Measurements from ENCODE around the gene SPEM2. TPM values are rescaled to one million over a fixed set of nuclear protein-coding genes. Genes with fewer than 3 reads are reported as not detected.

The SPEM2 gene
- total RNA-seq, 1 donor from 2014 or later, result not detected

DNA sequence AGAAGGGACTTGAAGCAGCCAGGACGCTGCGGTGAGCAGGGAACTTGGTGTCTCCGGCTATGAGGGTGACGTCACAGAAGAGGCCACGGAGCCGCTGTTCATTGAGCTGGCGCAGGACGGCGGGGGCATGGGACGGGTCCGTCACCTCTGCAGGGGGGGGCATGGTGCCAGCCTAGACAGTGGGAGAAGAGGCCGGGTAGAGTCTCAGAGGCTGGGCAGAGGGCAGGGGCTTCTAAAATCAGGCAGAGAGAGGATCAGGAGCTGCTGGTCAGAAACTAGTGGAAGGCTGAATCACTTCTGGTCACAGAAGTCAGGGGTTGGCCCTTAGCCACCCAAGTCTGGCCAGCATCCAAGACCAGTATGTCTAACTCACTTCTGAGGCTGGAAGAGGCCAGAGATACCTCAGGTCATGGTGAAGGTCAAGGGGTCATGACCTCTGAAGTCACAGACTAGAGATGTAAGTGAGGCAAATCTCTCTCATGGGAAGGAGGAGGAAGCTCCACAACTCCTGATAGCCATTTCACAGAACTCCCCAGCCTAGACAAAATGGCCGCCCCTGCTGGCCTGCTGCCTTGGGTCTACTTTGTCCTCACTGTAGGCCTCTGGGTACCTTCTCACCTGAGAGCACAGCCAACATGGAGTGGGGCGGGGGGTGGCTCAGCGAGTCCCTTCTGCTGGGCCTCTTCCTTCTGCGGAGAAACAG lies 41.4 kb downstream of the SPEM2 start:
- Histone ChIP-seq H3K36me3 (no peaks in the 10 kb centered on the region), H3K27ac (no peak overlapping the region), H3K4me1 (peaks cover under 1% of the 10 kb centered on the region), H3K9ac (no peak overlapping the region), H2AFZ (replicated peaks) (no peak overlapping the region), H3K9me3 (ENCODE audit: low read depth) (no peaks in the 10 kb centered on the region), H3K79me2 (ENCODE audit: low read depth) (peaks cover 5% of the 10 kb centered on the region), H4K20me1 (ENCODE audit: low read depth) (peaks cover 22% of the 10 kb centered on the region), H3K4me2 (no peak overlapping the region), H3K27me3 (no peaks in the 10 kb centered on the region), H3F3A (ENCODE audit: low read depth) (no peaks in the 10 kb centered on the region), H3K4me3 (no peak overlapping the region)
- no peak for DNase-seq (ENCODE audit: low spot score)
- H3K36me3 Mint-ChIP-seq, result peaks cover 6% of the 10 kb centered on the region
- H3K27ac Mint-ChIP-seq, result peak overlapping the region; percentile 46
- no peaks in the 10 kb centered on the region for H3K9me3 Mint-ChIP-seq
- no peak overlapping the region for H3K4me3 Mint-ChIP-seq
- no peak for TF ChIP-seq EZH2phosphoT487 (IDR thresholded peaks at IDR 0.05)
- TF ChIP-seq, protein P1, sequence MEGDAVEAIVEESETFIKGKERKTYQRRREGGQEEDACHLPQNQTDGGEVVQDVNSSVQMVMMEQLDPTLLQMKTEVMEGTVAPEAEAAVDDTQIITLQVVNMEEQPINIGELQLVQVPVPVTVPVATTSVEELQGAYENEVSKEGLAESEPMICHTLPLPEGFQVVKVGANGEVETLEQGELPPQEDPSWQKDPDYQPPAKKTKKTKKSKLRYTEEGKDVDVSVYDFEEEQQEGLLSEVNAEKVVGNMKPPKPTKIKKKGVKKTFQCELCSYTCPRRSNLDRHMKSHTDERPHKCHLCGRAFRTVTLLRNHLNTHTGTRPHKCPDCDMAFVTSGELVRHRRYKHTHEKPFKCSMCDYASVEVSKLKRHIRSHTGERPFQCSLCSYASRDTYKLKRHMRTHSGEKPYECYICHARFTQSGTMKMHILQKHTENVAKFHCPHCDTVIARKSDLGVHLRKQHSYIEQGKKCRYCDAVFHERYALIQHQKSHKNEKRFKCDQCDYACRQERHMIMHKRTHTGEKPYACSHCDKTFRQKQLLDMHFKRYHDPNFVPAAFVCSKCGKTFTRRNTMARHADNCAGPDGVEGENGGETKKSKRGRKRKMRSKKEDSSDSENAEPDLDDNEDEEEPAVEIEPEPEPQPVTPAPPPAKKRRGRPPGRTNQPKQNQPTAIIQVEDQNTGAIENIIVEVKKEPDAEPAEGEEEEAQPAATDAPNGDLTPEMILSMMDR (IDR thresholded peaks at IDR 0.05), result no peak
- no peak for TF ChIP-seq EZH2 (IDR thresholded peaks at IDR 0.05)
- peaks cover 25% of the 10 kb centered on the region for H3K4me1 Mint-ChIP-seq
- peaks cover 8% of the 10 kb centered on the region for H3K27me3 Mint-ChIP-seq (ENCODE audit: insufficient read depth, low read depth)

DNA sequence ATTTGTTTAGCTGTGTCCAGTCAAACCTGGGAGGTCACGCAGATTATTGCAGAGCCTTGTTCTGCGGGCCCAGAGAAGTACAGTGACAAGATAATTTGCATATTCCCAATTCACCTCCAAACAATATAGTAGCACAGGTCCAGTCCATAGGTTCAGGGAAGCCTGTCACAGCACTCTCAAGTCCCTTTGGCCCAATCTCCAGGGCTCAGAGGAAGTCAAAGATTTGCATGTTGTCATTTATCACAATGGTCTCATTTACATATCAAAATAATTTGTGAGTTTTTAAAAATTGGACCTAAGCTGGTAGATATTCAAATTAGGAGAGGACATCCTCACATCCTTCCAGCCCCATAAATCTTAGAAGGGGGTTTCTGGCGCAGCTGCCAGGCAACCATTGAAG lies 42.1 kb downstream of the SPEM2 start:
- peaks cover 8% of the 10 kb centered on the region for H3K27me3 Mint-ChIP-seq (ENCODE audit: insufficient read depth, low read depth)
- H3K36me3 Mint-ChIP-seq, result peaks cover 6% of the 10 kb centered on the region
- Histone ChIP-seq H3K27ac (no peak overlapping the region), H3K9me3 (ENCODE audit: low read depth) (no peaks in the 10 kb centered on the region), H3K79me2 (ENCODE audit: low read depth) (peaks cover 5% of the 10 kb centered on the region), H3K4me3 (no peak overlapping the region), H4K20me1 (ENCODE audit: low read depth) (peaks cover 24% of the 10 kb centered on the region), H2AFZ (replicated peaks) (no peak overlapping the region), H3K27me3 (no peaks in the 10 kb centered on the region), H3K9ac (no peak overlapping the region), H3K4me2 (no peak overlapping the region), H3K4me1 (no peaks in the 10 kb centered on the region), H3F3A (ENCODE audit: low read depth) (no peaks in the 10 kb centered on the region), H3K36me3 (no peaks in the 10 kb centered on the region)
- H3K4me1 Mint-ChIP-seq, result peaks cover 25% of the 10 kb centered on the region
- peak overlapping the region; percentile 63 for H3K27ac Mint-ChIP-seq
- no peaks in the 10 kb centered on the region for H3K9me3 Mint-ChIP-seq
- peak overlapping the region; percentile 27 for H3K4me3 Mint-ChIP-seq
- TF ChIP-seq EZH2phosphoT487 (IDR thresholded peaks at IDR 0.05), result no peak
- TF ChIP-seq, protein P1 (IDR thresholded peaks at IDR 0.05), result no peak
- TF ChIP-seq EZH2 (IDR thresholded peaks at IDR 0.05), result no peak
- no peak for DNase-seq (ENCODE audit: low spot score)

DNA sequence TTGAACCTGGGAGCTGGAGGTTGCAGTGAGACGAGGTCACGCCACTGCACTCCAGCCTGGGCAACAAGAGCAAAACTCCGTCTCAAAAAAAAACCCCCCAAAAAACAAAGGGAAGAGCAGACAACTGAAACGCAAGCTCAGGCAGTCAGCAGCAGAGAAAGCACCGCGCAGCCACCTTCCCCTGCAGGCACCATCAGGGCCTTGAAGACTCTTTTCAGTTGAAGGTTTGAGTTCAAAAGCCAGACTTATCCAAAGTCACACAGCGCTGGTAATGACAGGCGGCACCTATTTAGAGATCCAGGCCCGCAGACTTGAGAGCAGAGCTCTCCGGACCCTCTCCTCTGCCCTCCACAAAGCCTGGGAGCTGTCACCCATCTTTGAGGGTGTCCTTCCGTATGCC lies 42.9 kb downstream of the SPEM2 start:
- Histone ChIP-seq H2AFZ (replicated peaks) (no peak overlapping the region), H3K9me3 (ENCODE audit: low read depth) (no peaks in the 10 kb centered on the region), H3K4me2 (no peak overlapping the region), H3K9ac (no peak overlapping the region), H3K4me1 (no peaks in the 10 kb centered on the region), H3K27ac (no peak overlapping the region), H3K27me3 (no peaks in the 10 kb centered on the region), H3F3A (ENCODE audit: low read depth) (no peaks in the 10 kb centered on the region), H4K20me1 (ENCODE audit: low read depth) (peaks cover 24% of the 10 kb centered on the region), H3K36me3 (no peaks in the 10 kb centered on the region), H3K79me2 (ENCODE audit: low read depth) (peaks cover 11% of the 10 kb centered on the region), H3K4me3 (no peak overlapping the region)
- peaks cover 8% of the 10 kb centered on the region for H3K27me3 Mint-ChIP-seq (ENCODE audit: insufficient read depth, low read depth)
- no peak for DNase-seq (ENCODE audit: low spot score)
- H3K4me1 Mint-ChIP-seq, result peaks cover 25% of the 10 kb centered on the region
- no peak overlapping the region for H3K4me3 Mint-ChIP-seq
- H3K36me3 Mint-ChIP-seq, result peaks cover 6% of the 10 kb centered on the region
- no peak overlapping the region for H3K27ac Mint-ChIP-seq
- TF ChIP-seq, protein P1 (IDR thresholded peaks at IDR 0.05), result no peak
- TF ChIP-seq EZH2phosphoT487 (IDR thresholded peaks at IDR 0.05), result no peak
- no peak for TF ChIP-seq EZH2 (IDR thresholded peaks at IDR 0.05)
- no peaks in the 10 kb centered on the region for H3K9me3 Mint-ChIP-seq

Measured in neural progenitor cell (in vitro differentiated cells).